Measurements from ENCODE around the gene SYT11. TPM values are rescaled to one million over a fixed set of nuclear protein-coding genes. Genes with fewer than 3 reads are reported as not detected.

Gene SYT11
- total RNA-seq, 1 donor from 2014 or later, result 22.3 TPM

GRCh38 chr1:155884982-155885381 lies 25.6 kb downstream of the SYT11 start:
- Histone ChIP-seq H3K4me3 (ENCODE audit: insufficient read depth, low read depth, low read length) (no peak overlapping the region), H4K20me1 (ENCODE audit: insufficient read depth, low read length) (no peaks in the 10 kb centered on the region), H3K9me3 (ENCODE audit: insufficient read depth, low read depth, low read length) (no peaks in the 10 kb centered on the region), H3K9ac (ENCODE audit: low read length) (no peak overlapping the region), H3K4me1 (ENCODE audit: insufficient read depth, low read length) (peaks cover 7% of the 10 kb centered on the region), H3K36me3 (ENCODE audit: insufficient read depth, low read length) (no peaks in the 10 kb centered on the region), H3K27ac (ENCODE audit: low read depth, low read length) (no peak overlapping the region), H3K27me3 (ENCODE audit: insufficient read depth, low read length) (no peaks in the 10 kb centered on the region), H3K79me2 (ENCODE audit: insufficient read depth, low read length) (no peaks in the 10 kb centered on the region), H2AFZ (ENCODE audit: low read depth, low read length) (no peak overlapping the region), H3K4me2 (ENCODE audit: low read length) (no peak overlapping the region)
- H3K27ac Mint-ChIP-seq (ENCODE audit: unreplicated experiment), result no peak overlapping the region
- H3K4me1 Mint-ChIP-seq (ENCODE audit: low read depth, unreplicated experiment), result peaks cover 11% of the 10 kb centered on the region
- FAIRE-seq (no peak), DNase-seq (ENCODE audit: low read depth) (no peak)
- TF ChIP-seq CTCF (IDR thresholded peaks at IDR 0.05; ENCODE audit: insufficient read depth, low read depth, low read length) (no peak), EZH2 (IDR thresholded peaks at IDR 0.05; ENCODE audit: insufficient read depth, low read length) (no peak)
- H3K36me3 Mint-ChIP-seq (ENCODE audit: low read depth, unreplicated experiment), result peaks cover 5% of the 10 kb centered on the region
- H3K4me3 Mint-ChIP-seq (ENCODE audit: unreplicated experiment), result no peak overlapping the region
- H3K27me3 Mint-ChIP-seq (ENCODE audit: low read depth, unreplicated experiment), result no peaks in the 10 kb centered on the region
- no peaks in the 10 kb centered on the region for H3K9me3 Mint-ChIP-seq (ENCODE audit: unreplicated experiment)

GRCh38 chr1:155888481-155888880 lies 29.1 kb downstream of the SYT11 start:
- Histone ChIP-seq H3K79me2 (ENCODE audit: insufficient read depth, low read length) (no peaks in the 10 kb centered on the region), H3K36me3 (ENCODE audit: insufficient read depth, low read length) (no peaks in the 10 kb centered on the region), H3K4me3 (ENCODE audit: insufficient read depth, low read depth, low read length) (no peak overlapping the region), H3K4me1 (ENCODE audit: insufficient read depth, low read length) (peaks cover 19% of the 10 kb centered on the region), H3K4me2 (ENCODE audit: low read length) (no peak overlapping the region), H2AFZ (ENCODE audit: low read depth, low read length) (no peak overlapping the region), H3K27ac (ENCODE audit: low read depth, low read length) (no peak overlapping the region), H3K9ac (ENCODE audit: low read length) (no peak overlapping the region), H3K27me3 (ENCODE audit: insufficient read depth, low read length) (no peaks in the 10 kb centered on the region), H4K20me1 (ENCODE audit: insufficient read depth, low read length) (no peaks in the 10 kb centered on the region), H3K9me3 (ENCODE audit: insufficient read depth, low read depth, low read length) (no peaks in the 10 kb centered on the region)
- Mint-ChIP-seq H3K27ac (ENCODE audit: unreplicated experiment) (no peak overlapping the region), H3K9me3 (ENCODE audit: unreplicated experiment) (no peaks in the 10 kb centered on the region), H3K36me3 (ENCODE audit: low read depth, unreplicated experiment) (peaks cover 3% of the 10 kb centered on the region), H3K27me3 (ENCODE audit: low read depth, unreplicated experiment) (no peaks in the 10 kb centered on the region), H3K4me1 (ENCODE audit: low read depth, unreplicated experiment) (peaks cover 19% of the 10 kb centered on the region), H3K4me3 (ENCODE audit: unreplicated experiment) (no peak overlapping the region)
- FAIRE-seq (no peak), DNase-seq (ENCODE audit: low read depth) (peak; percentile 46)
- TF ChIP-seq EZH2 (IDR thresholded peaks at IDR 0.05; ENCODE audit: insufficient read depth, low read length), result no peak
- TF ChIP-seq CTCF (IDR thresholded peaks at IDR 0.05; ENCODE audit: insufficient read depth, low read depth, low read length), result no peak

- Mint-ChIP-seq H3K27me3 (ENCODE audit: low read depth, unreplicated experiment) (no peaks in the 10 kb centered on the region), H3K4me1 (ENCODE audit: low read depth, unreplicated experiment) (peaks cover 15% of the 10 kb centered on the region), H3K27ac (ENCODE audit: unreplicated experiment) (no peak overlapping the region), H3K4me3 (ENCODE audit: unreplicated experiment) (no peak overlapping the region), H3K9me3 (ENCODE audit: unreplicated experiment) (no peaks in the 10 kb centered on the region), H3K36me3 (ENCODE audit: low read depth, unreplicated experiment) (peaks cover 1% of the 10 kb centered on the region)
- DNase-seq (ENCODE audit: low read depth) (peak; percentile 46), FAIRE-seq (no peak)
- Histone ChIP-seq H3K4me1 (ENCODE audit: insufficient read depth, low read length) (peaks cover 25% of the 10 kb centered on the region), H3K4me3 (ENCODE audit: insufficient read depth, low read depth, low read length) (no peak overlapping the region), H4K20me1 (ENCODE audit: insufficient read depth, low read length) (no peaks in the 10 kb centered on the region), H3K4me2 (ENCODE audit: low read length) (no peak overlapping the region), H3K79me2 (ENCODE audit: insufficient read depth, low read length) (no peaks in the 10 kb centered on the region), H3K9ac (ENCODE audit: low read length) (no peak overlapping the region), H3K9me3 (ENCODE audit: insufficient read depth, low read depth, low read length) (no peaks in the 10 kb centered on the region), H3K36me3 (ENCODE audit: insufficient read depth, low read length) (no peaks in the 10 kb centered on the region), H2AFZ (ENCODE audit: low read depth, low read length) (no peak overlapping the region), H3K27ac (ENCODE audit: low read depth, low read length) (no peak overlapping the region), H3K27me3 (ENCODE audit: insufficient read depth, low read length) (no peaks in the 10 kb centered on the region)
- TF ChIP-seq EZH2 (IDR thresholded peaks at IDR 0.05; ENCODE audit: insufficient read depth, low read length), result no peak
- TF ChIP-seq CTCF (IDR thresholded peaks at IDR 0.05; ENCODE audit: insufficient read depth, low read depth, low read length), result no peak
These were observed 30.2 kb downstream of the SYT11 start for GRCh38 chr1:155889566-155889965.

Measured in astrocyte (in vitro differentiated cells and primary cell).